Measurements from ENCODE around the gene FAM120A. TPM values are rescaled to one million over a fixed set of nuclear protein-coding genes. Genes with fewer than 3 reads are reported as not detected.

FAM120A gene
- total RNA-seq, 1 experiment from 2014 or later = 88.5 TPM

- DNase-seq (ENCODE audit: low read depth) = peak; percentile 30
These were observed 594 bp downstream of the FAM120A start for GRCh38 chr9:93451849-93452709.

- DNase-seq (ENCODE audit: low read depth) = no peak
These were observed 1.2 kb downstream of the FAM120A start for GRCh38 chr9:93452710-93453046.

GRCh38 chr9:93453047-93453914, 1.8 kb downstream of the FAM120A start, which contains the start of gene FAM120AOS:
Gene FAM120AOS (minus strand): TSS chr9:93453581. CDS start chr9:93452709, 872 bp downstream.
- peak; percentile 93 for DNase-seq (ENCODE audit: low read depth)

GRCh38 chr9:93456022-93456421, 4.5 kb downstream of the FAM120A start:
- DNase-seq (ENCODE audit: low read depth) = no peak

GRCh38 chr9:93456504-93456903, 5.0 kb downstream of the FAM120A start:
- DNase-seq (ENCODE audit: low read depth) = no peak

- no peak for DNase-seq (ENCODE audit: low read depth)
These were observed 5.5 kb downstream of the FAM120A start for GRCh38 chr9:93457006-93457405.

- DNase-seq (ENCODE audit: low read depth) = peak; percentile 16
These were observed 7.2 kb downstream of the FAM120A start for GRCh38 chr9:93458712-93459111.

GRCh38 chr9:93459432-93459847, 8.0 kb downstream of the FAM120A start:
- DNase-seq (ENCODE audit: low read depth) = no peak

- no peak for DNase-seq (ENCODE audit: low read depth)
These were observed 9.4 kb downstream of the FAM120A start for GRCh38 chr9:93460689-93461413.

- DNase-seq (ENCODE audit: low read depth) = no peak
These were observed 9.9 kb downstream of the FAM120A start for GRCh38 chr9:93461414-93461743.

- no peak for DNase-seq (ENCODE audit: low read depth)
These were observed 10.3 kb downstream of the FAM120A start for GRCh38 chr9:93461821-93462220.

- DNase-seq (ENCODE audit: low read depth) = no peak
These were observed 12.3 kb downstream of the FAM120A start for GRCh38 chr9:93463638-93464248.

GRCh38 chr9:93464395-93464794, 12.9 kb downstream of the FAM120A start:
- DNase-seq (ENCODE audit: low read depth) = no peak

GRCh38 chr9:93464876-93465275, 13.4 kb downstream of the FAM120A start:
- no peak for DNase-seq (ENCODE audit: low read depth)

GRCh38 chr9:93465855-93466254, 14.4 kb downstream of the FAM120A start:
- DNase-seq (ENCODE audit: low read depth) = no peak

GRCh38 chr9:93466416-93467061, 15.1 kb downstream of the FAM120A start:
- DNase-seq (ENCODE audit: low read depth) = no peak

- no peak for DNase-seq (ENCODE audit: low read depth)
These were observed 15.6 kb downstream of the FAM120A start for GRCh38 chr9:93467062-93467416.

GRCh38 chr9:93467462-93467861, 16.0 kb downstream of the FAM120A start:
- no peak for DNase-seq (ENCODE audit: low read depth)

GRCh38 chr9:93468763-93469456, 17.4 kb downstream of the FAM120A start:
- no peak for DNase-seq (ENCODE audit: low read depth)

- no peak for DNase-seq (ENCODE audit: low read depth)
These were observed 18.9 kb downstream of the FAM120A start for GRCh38 chr9:93470391-93470790.
